ENCODE measurements around the gene YKT6.
"Not testable (repeated sequence)": the region's sequence is repeated elsewhere in the genome, so short reads cannot be mapped to it uniquely, and the experiment has no call there.

YKT6 gene

GRCh38 chr7:44194069-44194468 lies 6.7 kb upstream of the YKT6 start:
- peak; percentile 39 for DNase-seq (ENCODE audit: low read depth)

- no peak for DNase-seq (ENCODE audit: low read depth)
These were observed 6.1 kb upstream of the YKT6 start for GRCh38 chr7:44194562-44195145.

GRCh38 chr7:44195889-44196288 lies 4.9 kb upstream of the YKT6 start:
- no peak for DNase-seq (ENCODE audit: low read depth)

GRCh38 chr7:44196450-44196872 lies 4.3 kb upstream of the YKT6 start:
- DNase-seq (ENCODE audit: low read depth), result no peak

- DNase-seq (ENCODE audit: low read depth), result no peak
These were observed 3.3 kb upstream of the YKT6 start for GRCh38 chr7:44197474-44197873.

- not testable (repeated sequence) for DNase-seq (ENCODE audit: low read depth)
These were observed 615 bp upstream of the YKT6 start for GRCh38 chr7:44200163-44200562.

- DNase-seq (ENCODE audit: low read depth), result no peak
These were observed 1.0 kb downstream of the YKT6 start for GRCh38 chr7:44201813-44202212.

GRCh38 chr7:44206008-44206407 lies 5.2 kb downstream of the YKT6 start:
- DNase-seq (ENCODE audit: low read depth), result no peak

GRCh38 chr7:44208085-44208484 lies 7.3 kb downstream of the YKT6 start:
- DNase-seq (ENCODE audit: low read depth), result no peak

GRCh38 chr7:44210107-44210506 lies 9.3 kb downstream of the YKT6 start:
- no peak for DNase-seq (ENCODE audit: low read depth)

- no peak for DNase-seq (ENCODE audit: low read depth)
These were observed 10.4 kb downstream of the YKT6 start for GRCh38 chr7:44211126-44211675.

GRCh38 chr7:44212018-44212417 lies 11.2 kb downstream of the YKT6 start:
- DNase-seq (ENCODE audit: low read depth), result no peak

- DNase-seq (ENCODE audit: low read depth), result no peak
These were observed 11.9 kb downstream of the YKT6 start for GRCh38 chr7:44212581-44213184.

GRCh38 chr7:44213206-44213876 lies 12.6 kb downstream of the YKT6 start:
- no peak for DNase-seq (ENCODE audit: low read depth)

- DNase-seq (ENCODE audit: low read depth), result no peak
These were observed 13.2 kb downstream of the YKT6 start for GRCh38 chr7:44213877-44214388.

GRCh38 chr7:44215531-44215930 lies 14.8 kb downstream of the YKT6 start:
- DNase-seq (ENCODE audit: low read depth), result no peak

GRCh38 chr7:44216019-44216418 lies 15.2 kb downstream of the YKT6 start:
- DNase-seq (ENCODE audit: low read depth), result no peak

GRCh38 chr7:44216521-44217222 lies 15.9 kb downstream of the YKT6 start:
- DNase-seq (ENCODE audit: low read depth), result no peak

GRCh38 chr7:44217223-44217714 lies 16.5 kb downstream of the YKT6 start:
- no peak for DNase-seq (ENCODE audit: low read depth)

GRCh38 chr7:44217852-44218402 lies 17.1 kb downstream of the YKT6 start:
- no peak for DNase-seq (ENCODE audit: low read depth)

GRCh38 chr7:44218418-44219201 lies 17.8 kb downstream of the YKT6 start:
- no peak for DNase-seq (ENCODE audit: low read depth)
